K562 (cell line): ENCODE results near the gene LRRC10.

Source experiments
- ADNP ChIP-seq: fragments of 200-800 bp; sonication (Bioruptor generic); IDR thresholded peaks from 2 replicates; pipeline ENCODE4 v1.6.1; 2016; ENCODE audit warnings: missing genetic modification characterization, missing compliant biosample characterization
- BRD4 ChIP-seq: fragments of 200-600 bp; sonication (generic); IDR thresholded peaks from 2 replicates; pipeline ENCODE4 v1.6.1; 2017; ENCODE audit warnings: inconsistent platforms
- CTCF ChIP-seq, 3 experiments: IDR thresholded peaks in 2 of 3; conservative IDR thresholded peaks in 1 of 3; 2 replicates each; pipeline ENCODE4 v1.5.1; 2011 to 2012; ENCODE audit warnings: low read length in 3 of 3, mild to moderate bottlenecking in 3 of 3, control low read depth in 2 of 3, improper control_type of control experiment in 1 of 3, inconsistent platforms in 1 of 3, low read depth in 1 of 3, mixed read lengths in 1 of 3, moderate library complexity in 1 of 3; ENCODE audit not compliant: insufficient read depth in 2 of 3
- E2F4 ChIP-seq: sonication (generic); formaldehyde crosslinking; IDR thresholded peaks from 2 replicates; pipeline ENCODE4 v1.8.0; 2022; ENCODE audit warnings: mild to moderate bottlenecking, low read depth, missing genetic modification reagents
- MLX ChIP-seq, 2 experiments: fragments of 450-650 bp in 1 of 2; sonication (generic) in 1 of 2; formaldehyde crosslinking; conservative IDR thresholded peaks; 2 replicates each; pipeline versions ENCODE4 v1.4.0 to v1.8.1; 2020 to 2022; ENCODE audit warnings: mild to moderate bottlenecking in 1 of 2, missing genetic modification reagents in 1 of 2
- NKRF ChIP-seq: fragments of 450-650 bp; IDR thresholded peaks from 2 replicates; pipeline ENCODE4 v1.6.1; 2016; ENCODE audit warnings: borderline replicate concordance
- NR1H2 ChIP-seq: sonication (generic); formaldehyde crosslinking; IDR thresholded peaks from 2 replicates; pipeline ENCODE4 v1.4.0; 2020; ENCODE audit warnings: mild to moderate bottlenecking, missing genetic modification reagents
- REST ChIP-seq, 2 experiments: fragments of 450-650 bp; formaldehyde crosslinking in 1 of 2; IDR thresholded peaks; 2 replicates each; pipeline versions ENCODE4 v1.4.0 to v1.6.1; 2014 to 2020; ENCODE audit warnings: mild to moderate bottlenecking in 2 of 2, borderline replicate concordance in 1 of 2, low read depth in 1 of 2
- SP1 ChIP-seq: sonication (generic); formaldehyde crosslinking; IDR thresholded peaks from 2 replicates; pipeline ENCODE4 v1.8.1; 2022; ENCODE audit warnings: mild to moderate bottlenecking, missing genetic modification reagents
- ZC3H4 ChIP-seq: sonication (generic); formaldehyde crosslinking; IDR thresholded peaks from 2 replicates; pipeline ENCODE4 v1.9.0; 2021; ENCODE audit warnings: missing genetic modification reagents, borderline replicate concordance
- ZFPM2 ChIP-seq: fragments of 250-450 bp; sonication (Bioruptor Pico); IDR thresholded peaks from 2 replicates; pipeline ENCODE4 v1.5.1; 2022; ENCODE audit warnings: mild to moderate bottlenecking
- ZNF277 ChIP-seq: fragments of 250-450 bp; sonication (Bioruptor Pico); IDR thresholded peaks from 2 replicates; pipeline ENCODE4 v1.8.0; 2022; ENCODE audit warnings: inconsistent platforms, mild to moderate bottlenecking, moderate library complexity, borderline replicate concordance

GRCh38 chr12:69601962-69602685, 8.6 kb downstream of the LRRC10 start:
- TF ChIP-seq NKRF = no peak
- TF ChIP-seq ADNP (tag) = no peak
- TF ChIP-seq ZC3H4 (CRISPR knock-in tag) = no peak
- TF ChIP-seq SP1 (CRISPR knock-in tag) = no peak
- TF ChIP-seq ZNF277 (CRISPR knock-in tag) = no peak
- TF ChIP-seq ZFPM2 (CRISPR knock-in tag) = no peak
- no peak for TF ChIP-seq NR1H2 (CRISPR knock-in tag)
- TF ChIP-seq BRD4 = no peak
- no peak for TF ChIP-seq CTCF (IDR thresholded peaks at IDR 0.05 in 2 of 3, conservative IDR thresholded peaks at IDR 0.05 in 1 of 3; ENCODE audit: insufficient read depth in 2 of 3, low read depth in 1 of 3, low read length in 3 of 3)
- TF ChIP-seq MLX (CRISPR knock-in tag; conservative IDR thresholded peaks at IDR 0.05) = no peak
- TF ChIP-seq REST (IDR thresholded peaks at IDR 0.05; ENCODE audit: borderline replicate concordance) = no peak
- TF ChIP-seq REST (CRISPR knock-in tag; IDR thresholded peaks at IDR 0.05; ENCODE audit: low read depth) = no peak
- TF ChIP-seq E2F4 = no peak
